Measurements from ENCODE around the gene CAVIN1. TPM values are rescaled to one million over a fixed set of nuclear protein-coding genes. Genes with fewer than 3 reads are reported as not detected.
"Not testable (repeated sequence)": the region's sequence is repeated elsewhere in the genome, so short reads cannot be mapped to it uniquely, and the experiment has no call there.

The CAVIN1 gene
- total RNA-seq, 2 donors from 2014 or later: 0.51 to 3.1 TPM

DNA sequence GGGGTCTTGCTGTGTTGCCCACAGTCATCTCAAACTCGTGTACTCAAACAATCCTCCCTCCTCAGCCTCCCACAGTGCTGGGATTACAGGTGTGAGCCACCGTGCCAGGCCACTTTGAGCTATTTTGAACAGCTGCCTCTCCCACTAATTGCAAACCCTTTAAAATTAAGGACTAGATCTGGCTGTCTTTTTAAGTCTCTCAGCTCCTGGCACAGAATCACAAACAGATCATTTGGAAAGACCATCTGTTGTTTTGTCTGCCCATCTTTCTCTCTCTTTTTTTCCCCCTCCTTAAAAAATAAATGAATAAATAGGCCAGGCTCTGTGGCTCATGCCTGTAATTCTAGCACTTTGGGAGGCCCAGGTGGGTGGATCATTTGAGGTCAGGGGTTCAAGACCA, 23.9 kb downstream of the CAVIN1 start:
- TF ChIP-seq, protein P1, sequence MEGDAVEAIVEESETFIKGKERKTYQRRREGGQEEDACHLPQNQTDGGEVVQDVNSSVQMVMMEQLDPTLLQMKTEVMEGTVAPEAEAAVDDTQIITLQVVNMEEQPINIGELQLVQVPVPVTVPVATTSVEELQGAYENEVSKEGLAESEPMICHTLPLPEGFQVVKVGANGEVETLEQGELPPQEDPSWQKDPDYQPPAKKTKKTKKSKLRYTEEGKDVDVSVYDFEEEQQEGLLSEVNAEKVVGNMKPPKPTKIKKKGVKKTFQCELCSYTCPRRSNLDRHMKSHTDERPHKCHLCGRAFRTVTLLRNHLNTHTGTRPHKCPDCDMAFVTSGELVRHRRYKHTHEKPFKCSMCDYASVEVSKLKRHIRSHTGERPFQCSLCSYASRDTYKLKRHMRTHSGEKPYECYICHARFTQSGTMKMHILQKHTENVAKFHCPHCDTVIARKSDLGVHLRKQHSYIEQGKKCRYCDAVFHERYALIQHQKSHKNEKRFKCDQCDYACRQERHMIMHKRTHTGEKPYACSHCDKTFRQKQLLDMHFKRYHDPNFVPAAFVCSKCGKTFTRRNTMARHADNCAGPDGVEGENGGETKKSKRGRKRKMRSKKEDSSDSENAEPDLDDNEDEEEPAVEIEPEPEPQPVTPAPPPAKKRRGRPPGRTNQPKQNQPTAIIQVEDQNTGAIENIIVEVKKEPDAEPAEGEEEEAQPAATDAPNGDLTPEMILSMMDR (conservative IDR thresholded peaks at IDR 0.05): no peak
- H3K27ac ChIP-seq (ENCODE audit: low read depth, low read length): no peak overlapping the region
- Mint-ChIP-seq H3K4me3 (no peak overlapping the region), H3K27me3 (ENCODE audit: insufficient read depth) (peaks cover 44% of the 10 kb centered on the region), H3K4me1 (peaks cover 20% of the 10 kb centered on the region), H3K9me3 (no peaks in the 10 kb centered on the region), H3K27ac (no peak overlapping the region), H3K36me3 (ENCODE audit: low read depth) (no peaks in the 10 kb centered on the region)
- H3K9me3 ChIP-seq (ENCODE audit: control insufficient read depth, low read length): no peaks in the 10 kb centered on the region
- H3K36me3 ChIP-seq (ENCODE audit: control insufficient read depth, insufficient read depth, low read length): no peaks in the 10 kb centered on the region
- WGBS, 2 experiments (ENCODE audit: insufficient coverage in 1 of 2, insufficient read length in 1 of 2): 87 to 91% methylated on average over 2 of the region's 2 CpGs
- no peaks in the 10 kb centered on the region for H3K4me1 ChIP-seq (ENCODE audit: control insufficient read depth, insufficient read depth, low read length)
- no peak overlapping the region for H3K9ac ChIP-seq (ENCODE audit: extremely low read depth, low read length, poor library complexity, severe bottlenecking)
- no peak overlapping the region for H3K4me3 ChIP-seq (ENCODE audit: low read length)
- H3K27me3 ChIP-seq (ENCODE audit: control insufficient read depth, insufficient read depth, low read length, poor library complexity, severe bottlenecking): peaks cover 7% of the 10 kb centered on the region
- no peak for DNase-seq

- peaks cover 24% of the 10 kb centered on the region for H3K27me3 ChIP-seq (ENCODE audit: control insufficient read depth, insufficient read depth, low read length, poor library complexity, severe bottlenecking)
- not testable (repeated sequence) for H3K4me1 ChIP-seq (ENCODE audit: control insufficient read depth, insufficient read depth, low read length); H3K9me3 ChIP-seq (ENCODE audit: control insufficient read depth, low read length); H3K9me3 Mint-ChIP-seq; H3K27ac ChIP-seq (ENCODE audit: low read depth, low read length); DNase-seq; H3K9ac ChIP-seq (ENCODE audit: extremely low read depth, low read length, poor library complexity, severe bottlenecking); H3K4me1 Mint-ChIP-seq; H3K36me3 ChIP-seq (ENCODE audit: control insufficient read depth, insufficient read depth, low read length); H3K27ac Mint-ChIP-seq; H3K4me3 Mint-ChIP-seq; H3K4me3 ChIP-seq (ENCODE audit: low read length); H3K36me3 Mint-ChIP-seq (ENCODE audit: low read depth)
- 85% methylated on average over 7 to 8 of the region's 8 CpGs for WGBS, 2 experiments (ENCODE audit: insufficient coverage in 1 of 2, insufficient read length in 1 of 2)
- H3K27me3 Mint-ChIP-seq (ENCODE audit: insufficient read depth): peaks cover 45% of the 10 kb centered on the region
Observed at GRCh38 chr17:42395601-42396000, 27.5 kb downstream of the CAVIN1 start.

DNA sequence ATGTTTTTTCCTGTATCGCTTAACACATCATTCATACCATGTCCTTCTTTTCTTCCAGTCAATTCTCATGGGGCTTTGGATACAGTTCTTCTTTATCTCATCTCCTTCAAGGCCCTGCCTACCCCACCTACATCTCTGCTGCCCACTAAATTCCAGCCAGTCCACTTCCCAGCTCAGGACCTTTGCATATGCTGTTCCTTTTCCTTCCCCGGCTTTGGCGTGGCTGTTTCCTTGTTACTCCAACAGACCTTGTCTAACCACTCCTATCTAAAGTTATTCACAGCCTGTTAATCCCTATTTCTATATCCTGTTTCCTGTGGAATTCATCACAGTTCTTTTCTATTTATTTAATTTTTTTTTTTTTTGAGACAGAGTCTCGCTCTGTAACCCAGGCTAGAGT, 28.2 kb downstream of the CAVIN1 start:
- H3K27ac ChIP-seq (ENCODE audit: low read depth, low read length): no peak overlapping the region
- DNase-seq: no peak
- no peak overlapping the region for H3K9ac ChIP-seq (ENCODE audit: extremely low read depth, low read length, poor library complexity, severe bottlenecking)
- no peaks in the 10 kb centered on the region for H3K4me1 ChIP-seq (ENCODE audit: control insufficient read depth, insufficient read depth, low read length)
- H3K27ac Mint-ChIP-seq: no peak overlapping the region
- H3K4me3 Mint-ChIP-seq: no peak overlapping the region
- H3K4me3 ChIP-seq (ENCODE audit: low read length): no peak overlapping the region
- 93 to 94% methylated on average over 3 to 4 of the region's 4 CpGs for WGBS, 2 experiments (ENCODE audit: insufficient coverage in 1 of 2, insufficient read length in 1 of 2)
- peaks cover 41% of the 10 kb centered on the region for H3K27me3 Mint-ChIP-seq (ENCODE audit: insufficient read depth)
- TF ChIP-seq, protein P1 (conservative IDR thresholded peaks at IDR 0.05): no peak
- peaks cover 24% of the 10 kb centered on the region for H3K27me3 ChIP-seq (ENCODE audit: control insufficient read depth, insufficient read depth, low read length, poor library complexity, severe bottlenecking)
- no peaks in the 10 kb centered on the region for H3K36me3 Mint-ChIP-seq (ENCODE audit: low read depth)
- H3K4me1 Mint-ChIP-seq: peaks cover 9% of the 10 kb centered on the region
- H3K9me3 ChIP-seq (ENCODE audit: control insufficient read depth, low read length): no peaks in the 10 kb centered on the region
- H3K9me3 Mint-ChIP-seq: no peaks in the 10 kb centered on the region
- H3K36me3 ChIP-seq (ENCODE audit: control insufficient read depth, insufficient read depth, low read length): no peaks in the 10 kb centered on the region

All from endodermal cell (in vitro differentiated cells).